Fibroblast of lung (primary cell): ENCODE measurements around the gene TBR1. TPM values are rescaled to one million over a fixed set of nuclear protein-coding genes. Genes with fewer than 3 reads are reported as not detected.

Experiments
- DNase-seq, 2 donors: peaks; one replicate each; pipeline versions ENCODE4 v3.0.0 to v3.0.0-alpha.2; 2010; ENCODE audit warnings: low read depth in 2 of 2
- H2AFZ ChIP-seq: 2 replicates; pipeline ENCODE4 v1.5.1; 2012; ENCODE audit warnings: low read length, control low read depth, inconsistent platforms
- H3K27ac ChIP-seq: 2 replicates; pipeline ENCODE4 v1.5.1; 2011; ENCODE audit warnings: low read length, control low read depth; ENCODE audit not compliant: insufficient read depth
- H3K27me3 ChIP-seq: 2 replicates; pipeline ENCODE4 v1.5.1; 2011; ENCODE audit warnings: mild to moderate bottlenecking, low read length; ENCODE audit not compliant: control insufficient read depth, insufficient read depth
- H3K36me3 ChIP-seq: 2 replicates; pipeline ENCODE4 v1.5.1; 2011; ENCODE audit warnings: low read length; ENCODE audit not compliant: control insufficient read depth, insufficient read depth
- H3K4me1 ChIP-seq: 2 replicates; pipeline ENCODE4 v1.5.1; 2011; ENCODE audit warnings: low read length; ENCODE audit not compliant: control insufficient read depth, insufficient read depth; ENCODE audit errors: extremely low read depth
- H3K4me2 ChIP-seq: 2 replicates; pipeline ENCODE4 v1.5.1; 2011; ENCODE audit warnings: low read length, control low read depth; ENCODE audit not compliant: insufficient read depth; ENCODE audit errors: extremely low read depth
- H3K4me3 ChIP-seq, 4 experiments: fragments of 200-600 bp in 1 of 4; sonication (generic) in 1 of 4; replicated peaks in 1 of 4; 2 replicates each; pipeline ENCODE4 v1.5.1; 2011 to 2016; ENCODE audit warnings: low read length in 4 of 4, low read depth in 3 of 4, mild to moderate bottlenecking in 3 of 4, control low read depth in 2 of 4, inconsistent platforms in 1 of 4, mixed read lengths in 1 of 4; ENCODE audit not compliant: insufficient read depth in 1 of 4; ENCODE audit errors: control extremely low read depth in 1 of 4
- H3K79me2 ChIP-seq: 2 replicates; pipeline ENCODE4 v1.5.1; 2012; ENCODE audit warnings: mild to moderate bottlenecking, low read length, inconsistent platforms; ENCODE audit not compliant: control insufficient read depth, insufficient read depth
- H3K9ac ChIP-seq: 2 replicates; pipeline ENCODE4 v1.5.1; 2011; ENCODE audit warnings: mild to moderate bottlenecking, low read length, control low read depth; ENCODE audit not compliant: insufficient read depth
- H3K9me3 ChIP-seq: 2 replicates; pipeline ENCODE4 v1.5.1; 2012; ENCODE audit warnings: low read depth, low read length; ENCODE audit not compliant: control insufficient read depth, insufficient read depth
- H4K20me1 ChIP-seq: 2 replicates; pipeline ENCODE4 v1.5.1; 2011; ENCODE audit warnings: low read length; ENCODE audit not compliant: control insufficient read depth, insufficient read depth; ENCODE audit errors: extremely low read depth
- CTCF ChIP-seq, 2 donors: IDR thresholded peaks in 1 of 2; conservative IDR thresholded peaks in 1 of 2; 1 replicate in 1 of 2; 2 replicates in 1 of 2; pipeline ENCODE4 v1.5.1; 2011 to 2012; ENCODE audit warnings: low read length in 2 of 2, control low read depth in 1 of 2, inconsistent platforms in 1 of 2, low read depth in 1 of 2, mild to moderate bottlenecking in 1 of 2
- EZH2 ChIP-seq: IDR thresholded peaks from 2 replicates; pipeline ENCODE4 v1.5.1; 2012; ENCODE audit warnings: low read length, control low read depth, mild to moderate bottlenecking; ENCODE audit errors: missing control alignments
- polyA plus RNA-seq, 2 donors: library from polyadenylated mRNA; depleted of rRNA in 1 of 2; stranded (reverse) in 1 of 2; unstranded in 1 of 2; fragments of >200 nt; gene quantifications; 2 replicates each; pipeline ENCODE4 v1.2.1, GENCODE V29; 2011 to 2012; ENCODE audit warnings: missing spikeins in 1 of 2
- total RNA-seq: library from RNA; depleted of rRNA; stranded (reverse); fragments of >200 nt; gene quantifications from 2 replicates; pipeline ENCODE4 v1.2.1, GENCODE V29; 2014

Gene TBR1
- total and polyA plus RNA-seq, 2 donors (not counting 1 experiment from before 2014, with no cell fraction given), result not detected

GRCh38 chr2:161402297-161402696, 13.8 kb upstream of the TBR1 start:
- TF ChIP-seq CTCF (conservative IDR thresholded peaks at IDR 0.05 in 1 of 2, IDR thresholded peaks at IDR 0.05 in 1 of 2; ENCODE audit: low read depth in 1 of 2, low read length in 2 of 2) (no peak), EZH2 (no peak)
- H2AFZ ChIP-seq, result no peak overlapping the region
- no peaks in the 10 kb centered on the region for H3K79me2 ChIP-seq
- H3K4me3 ChIP-seq, result no peak overlapping the region
- H3K4me2 ChIP-seq, result no peak overlapping the region
- H4K20me1 ChIP-seq, result no peaks in the 10 kb centered on the region
- DNase-seq, result no peak
- H3K36me3 ChIP-seq, result no peaks in the 10 kb centered on the region
- H3K4me1 ChIP-seq, result no peaks in the 10 kb centered on the region
- H3K27me3 ChIP-seq, result no peaks in the 10 kb centered on the region
- H3K9ac ChIP-seq, result no peak overlapping the region
- H3K9me3 ChIP-seq, result no peaks in the 10 kb centered on the region
- H3K27ac ChIP-seq, result no peak overlapping the region

GRCh38 chr2:161406316-161406715, 9.8 kb upstream of the TBR1 start:
- Histone ChIP-seq H3K27ac (no peak overlapping the region), H2AFZ (no peak overlapping the region), H3K9ac (no peak overlapping the region), H3K79me2 (no peaks in the 10 kb centered on the region), H4K20me1 (no peaks in the 10 kb centered on the region), H3K4me3 (no peak overlapping the region), H3K36me3 (no peaks in the 10 kb centered on the region), H3K4me1 (no peaks in the 10 kb centered on the region), H3K9me3 (no peaks in the 10 kb centered on the region), H3K27me3 (no peaks in the 10 kb centered on the region), H3K4me2 (no peak overlapping the region)
- TF ChIP-seq EZH2 (no peak), CTCF (conservative IDR thresholded peaks at IDR 0.05 in 1 of 2, IDR thresholded peaks at IDR 0.05 in 1 of 2; ENCODE audit: low read depth in 1 of 2, low read length in 2 of 2) (no peak)
- DNase-seq, result no peak

DNA sequence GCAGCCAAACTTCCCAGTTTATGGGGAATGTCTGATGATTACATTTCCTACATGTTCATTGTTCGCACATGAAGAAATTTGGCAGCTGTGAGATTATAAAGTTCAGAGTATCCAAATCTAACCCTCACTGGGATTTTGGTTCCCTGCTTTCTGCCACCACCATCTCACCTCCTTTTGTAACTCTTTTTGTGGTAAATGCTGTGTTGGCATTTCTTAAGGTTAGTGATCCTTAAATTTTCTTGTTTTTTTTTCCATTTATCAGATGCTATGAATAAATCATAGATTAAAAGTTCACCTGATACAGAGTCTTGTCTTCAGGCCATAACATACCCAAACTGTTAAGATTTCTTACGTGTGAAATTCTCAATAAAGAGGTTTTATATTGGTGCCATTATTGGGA, 8.5 kb upstream of the TBR1 start:
- TF ChIP-seq EZH2 (no peak), CTCF (conservative IDR thresholded peaks at IDR 0.05 in 1 of 2, IDR thresholded peaks at IDR 0.05 in 1 of 2; ENCODE audit: low read depth in 1 of 2, low read length in 2 of 2) (no peak)
- DNase-seq, result no peak

More for the DNA sequence above, 8.5 kb upstream of the TBR1 start:
- no peaks in the 10 kb centered on the region for H4K20me1 ChIP-seq
- H3K4me1 ChIP-seq, result no peaks in the 10 kb centered on the region
- H3K4me3 ChIP-seq, result no peak overlapping the region
- no peaks in the 10 kb centered on the region for H3K9me3 ChIP-seq
- H3K36me3 ChIP-seq, result no peaks in the 10 kb centered on the region
- H3K27me3 ChIP-seq, result no peaks in the 10 kb centered on the region
- no peak overlapping the region for H2AFZ ChIP-seq
- no peaks in the 10 kb centered on the region for H3K79me2 ChIP-seq
- H3K9ac ChIP-seq, result no peak overlapping the region
- H3K27ac ChIP-seq, result no peak overlapping the region
- no peak overlapping the region for H3K4me2 ChIP-seq
